HS-27A (cell line): ENCODE results near the gene ACSM4.

Experiments used
- DNase-seq: peaks from one replicate; pipeline ENCODE4 v3.0.0-alpha.2; 2012; ENCODE audit warnings: low read depth, missing footprints

Gene ACSM4

DNA sequence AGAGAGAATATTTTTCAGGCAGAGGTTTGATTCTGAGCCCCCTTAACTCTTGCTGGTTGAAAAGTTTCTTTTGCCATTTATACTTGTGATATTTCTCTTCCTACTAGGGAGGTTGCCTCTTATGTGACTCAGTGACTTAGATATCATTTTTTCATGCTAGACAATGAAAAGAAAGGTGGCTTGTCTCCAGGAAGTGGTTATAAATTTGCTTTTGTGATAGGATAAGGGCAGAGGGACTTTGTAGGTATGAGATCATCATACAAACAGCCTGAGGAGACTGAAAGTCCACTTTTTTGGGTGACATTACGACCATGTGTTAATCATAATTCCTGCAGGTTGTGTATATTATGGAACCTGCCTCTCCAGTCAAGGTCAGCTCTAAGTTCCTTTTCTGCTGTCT, 35.8 kb downstream of the ACSM4 start:
- DNase-seq = no peak

DNA sequence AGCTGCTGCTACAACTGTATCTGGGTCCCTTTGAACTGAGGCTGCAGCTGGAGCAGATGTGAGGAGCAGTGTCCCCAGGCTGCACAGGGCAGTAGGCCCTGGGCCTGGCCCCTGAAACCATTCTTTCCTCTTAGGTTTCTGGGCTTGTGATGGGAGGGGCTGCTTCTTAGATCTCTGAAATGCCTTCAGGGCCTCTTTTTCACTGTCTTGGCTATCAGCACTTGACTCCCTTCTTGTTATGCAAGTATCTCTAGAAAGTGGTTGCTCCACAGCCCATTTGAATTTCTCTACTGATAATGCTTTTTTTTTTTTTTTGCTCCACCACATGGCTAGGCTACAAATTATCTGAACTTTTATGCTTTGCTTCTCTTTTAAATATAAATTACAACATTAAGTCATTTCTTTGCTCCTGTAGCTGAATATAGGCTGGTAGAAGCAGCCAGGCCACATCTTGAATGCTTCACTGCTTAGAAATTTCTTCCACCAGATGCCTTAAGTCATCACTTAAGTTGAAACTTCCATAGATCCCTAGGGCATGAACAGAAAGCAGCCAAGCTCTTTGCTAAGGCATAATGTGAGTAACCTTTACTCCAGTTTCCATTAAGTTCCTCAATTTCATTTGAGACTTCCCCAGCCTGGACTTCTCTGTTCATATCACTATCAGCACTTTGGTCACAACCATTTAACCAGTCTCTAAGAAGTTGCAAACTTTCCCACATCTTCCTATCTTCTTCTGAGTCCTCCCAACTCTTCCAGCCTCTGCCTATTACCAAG, 41.1 kb downstream of the ACSM4 start:
- no peak for DNase-seq

DNA sequence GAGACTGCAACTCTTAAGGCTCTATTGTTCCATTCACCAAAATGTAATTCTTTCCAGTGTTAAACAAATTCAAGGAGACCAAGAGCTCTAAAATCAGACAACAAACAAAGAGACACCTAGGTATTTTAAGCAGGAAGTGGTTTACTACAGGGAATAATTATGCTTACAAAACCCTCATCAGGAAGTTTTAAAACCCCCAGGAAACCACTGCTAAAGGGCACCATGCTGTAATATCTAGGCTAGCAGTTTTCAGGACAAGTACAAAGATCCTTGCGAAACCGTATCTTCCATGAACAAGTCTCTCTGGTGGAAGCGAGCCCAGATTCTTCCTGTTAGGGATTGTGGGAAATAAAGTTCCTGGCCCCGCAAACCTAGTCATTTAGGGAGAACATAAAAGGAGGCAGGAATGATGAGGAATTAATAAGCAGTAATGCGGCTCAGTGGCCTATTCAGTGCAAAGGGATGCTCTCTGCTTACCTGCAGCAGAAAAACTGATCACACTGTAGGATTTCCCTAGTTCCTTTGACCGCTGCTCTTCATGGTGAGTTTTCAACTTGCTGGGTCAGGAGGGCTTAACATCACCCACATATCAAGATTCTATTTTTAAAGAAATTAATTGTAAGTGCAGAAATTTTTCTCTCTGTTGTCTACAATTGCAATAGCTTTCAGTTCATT, 42.8 kb downstream of the ACSM4 start:
- no peak for DNase-seq

DNA sequence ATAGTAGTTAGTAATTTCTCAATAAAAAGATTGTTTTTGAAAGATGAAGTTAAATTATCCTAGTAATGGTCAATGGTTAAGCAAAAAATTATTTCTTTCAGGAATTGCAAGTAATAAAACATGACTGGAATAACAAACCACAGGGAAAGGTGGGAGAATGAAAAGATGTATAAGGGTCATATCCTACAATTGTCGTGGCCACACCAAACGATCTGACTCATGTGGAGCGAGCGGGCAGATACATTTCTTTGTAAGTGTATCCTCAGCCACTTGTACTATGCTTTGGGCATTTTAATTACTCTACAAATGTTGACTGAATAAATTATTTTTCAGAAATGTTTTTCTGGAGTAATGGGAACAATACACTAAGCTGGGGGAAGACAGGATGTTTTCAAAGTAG, 45.5 kb downstream of the ACSM4 start:
- no peak for DNase-seq

- no peak for DNase-seq
Measured at GRCh38 chr12:7351177-7351576, 47.3 kb downstream of the ACSM4 start.

DNA sequence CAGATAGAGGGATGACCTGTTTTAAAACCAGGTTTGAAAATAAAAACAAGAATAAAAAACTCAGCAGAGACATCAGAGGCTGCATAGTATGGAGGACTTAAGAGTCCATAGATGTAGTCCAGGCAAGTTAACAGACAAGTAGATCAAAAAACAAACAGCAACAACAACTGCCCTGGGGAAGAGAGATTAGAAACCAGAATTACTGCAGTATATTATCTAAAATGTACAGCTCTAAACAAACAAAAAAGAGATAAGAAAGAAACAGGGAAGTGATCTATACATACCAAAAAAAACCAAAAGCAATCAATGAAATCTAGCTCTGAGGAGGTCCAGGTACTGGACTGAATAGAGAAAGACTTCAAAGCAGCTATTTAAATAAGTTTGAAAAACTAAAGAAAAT, 48.8 kb downstream of the ACSM4 start:
- no peak for DNase-seq

- DNase-seq = no peak
Measured at GRCh38 chr12:7354529-7354928, 50.7 kb downstream of the ACSM4 start.

DNA sequence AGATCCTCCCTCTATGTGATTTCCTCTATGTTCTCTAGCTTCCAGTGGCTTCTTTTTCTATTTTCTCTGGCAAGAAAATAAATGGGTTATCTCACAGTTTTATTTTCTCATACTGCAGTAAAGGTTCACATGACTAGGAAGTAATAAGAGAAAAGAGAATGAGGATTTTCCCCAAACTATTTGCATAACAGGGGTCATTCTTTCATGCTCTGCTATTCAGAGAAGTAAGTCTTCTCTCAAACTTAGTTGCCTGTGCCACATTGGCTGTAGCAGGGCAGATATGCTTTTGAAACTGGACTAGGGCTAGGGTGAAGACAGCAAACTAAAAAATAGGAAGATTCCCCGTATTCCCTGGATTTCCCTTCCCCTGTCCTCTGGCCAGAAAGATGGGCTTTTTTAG, 57.4 kb downstream of the ACSM4 start:
- no peak for DNase-seq

GRCh38 chr12:7362734-7363133, 58.9 kb downstream of the ACSM4 start:
- DNase-seq = no peak

DNA sequence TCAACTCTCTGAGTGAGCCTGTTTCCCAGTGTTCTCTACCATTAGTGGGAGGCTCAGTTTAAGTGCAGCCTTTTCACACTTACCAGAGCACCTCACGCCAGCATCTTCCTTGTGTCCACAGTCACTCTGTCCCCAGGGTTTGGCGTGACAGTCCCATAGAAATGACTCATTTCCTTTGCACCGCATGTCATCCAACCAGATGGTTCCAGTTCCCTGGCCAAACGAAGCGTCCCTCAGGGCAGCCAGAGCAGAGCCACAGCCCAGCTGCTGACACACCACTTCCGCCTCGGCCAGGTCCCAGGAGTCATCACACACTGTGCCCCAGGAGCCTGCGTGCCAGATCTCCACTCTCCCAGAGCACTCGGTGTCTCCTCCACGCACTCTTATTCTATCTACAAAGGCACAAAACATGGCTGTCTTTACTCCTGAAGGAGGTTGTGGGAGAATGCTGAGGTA, 65.4 kb downstream of the ACSM4 start:
- DNase-seq = no peak

DNA sequence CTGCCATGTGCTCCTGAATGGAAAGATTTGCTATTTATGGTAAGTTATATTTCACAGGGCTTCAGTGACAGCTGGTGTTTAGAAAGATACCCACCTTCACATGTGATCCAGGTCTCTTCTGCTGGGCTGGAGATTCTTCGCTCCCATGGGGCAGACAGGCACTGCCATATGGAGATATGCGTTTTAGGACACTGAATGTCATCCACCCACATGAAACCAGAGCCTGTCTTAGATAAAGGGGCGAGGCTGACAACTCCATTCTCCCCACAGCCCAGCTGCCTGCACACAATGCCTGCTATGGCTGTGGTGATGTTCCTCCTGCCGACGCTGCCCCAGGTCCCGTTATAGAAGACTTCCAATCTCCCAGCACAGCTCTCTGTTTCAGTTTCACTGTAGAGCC, 69.4 kb downstream of the ACSM4 start:
- no peak for DNase-seq

DNA sequence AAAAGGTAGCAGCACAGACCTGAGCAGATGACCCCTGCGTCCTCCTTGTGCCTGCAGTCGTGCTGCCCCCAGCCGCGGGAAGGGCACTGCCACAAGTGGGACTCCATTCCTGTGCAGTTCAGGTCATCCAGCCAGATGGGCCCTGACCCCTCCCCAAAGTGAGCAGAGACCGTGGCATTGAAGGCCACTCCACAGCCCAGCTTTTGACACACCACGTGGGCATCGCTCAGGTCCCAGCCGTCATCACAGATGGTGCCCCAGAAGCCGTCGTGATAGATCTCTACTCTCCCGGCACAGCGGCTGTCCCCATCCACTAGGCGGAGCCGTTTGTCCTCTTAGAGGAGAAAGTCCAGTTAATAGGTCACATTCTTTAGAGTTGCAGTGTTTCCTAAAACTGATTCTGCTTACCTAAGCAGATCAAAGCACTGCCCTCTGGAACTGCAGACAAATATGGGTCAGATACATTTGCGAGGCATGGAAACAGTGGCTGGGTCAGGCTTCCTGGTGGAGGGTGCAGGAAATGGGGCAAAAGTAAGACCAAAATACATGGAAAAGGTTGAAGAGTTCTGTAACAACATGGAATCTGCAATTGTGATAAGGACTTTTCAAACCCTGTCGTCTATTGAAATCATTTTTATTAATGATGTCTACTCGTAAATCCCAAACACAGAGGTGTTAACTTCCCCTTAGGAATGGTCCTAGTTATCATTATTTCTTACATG, 70.7 kb downstream of the ACSM4 start:
- DNase-seq = no peak

GRCh38 chr12:7375145-7375543, 71.3 kb downstream of the ACSM4 start:
- DNase-seq = no peak

GRCh38 chr12:7376196-7376595, 72.3 kb downstream of the ACSM4 start:
- peak; percentile 12 for DNase-seq
